ENCODE data around the gene ARHGAP18. TPM values are rescaled to one million over a fixed set of nuclear protein-coding genes. Genes with fewer than 3 reads are reported as not detected.
A peak's percentile ranks its signal among the peaks of the same experiment; 100 is the strongest.

The ARHGAP18 gene
- total RNA-seq, 6 donors from 2014 or later = 30.4 to 56.8 (median 48.9) TPM

- no peak for ATAC-seq (ENCODE audit: low FRiP score in 2 of 2)
- 75 to 80% methylated on average over 4 of the region's 4 CpGs for WGBS, 2 donors
- no peaks in the 10 kb centered on the region for H3K27me3 ChIP-seq
- DNase-seq = no peak
- H3K4me3 ChIP-seq = no peak overlapping the region
- H3K9me3 ChIP-seq = no peaks in the 10 kb centered on the region
- TF ChIP-seq POLR2AphosphoS5 (IDR thresholded peaks at IDR 0.05) (no peak), POLR2A (IDR thresholded peaks at IDR 0.05) (no peak), CTCF (IDR thresholded peaks at IDR 0.05) (no peak), EP300 (IDR thresholded peaks at IDR 0.05) (no peak)
- no peaks in the 10 kb centered on the region for H3K36me3 ChIP-seq
- peaks cover 25 to 29% (median 26%) of the 10 kb centered on the region in 4 donors for H3K4me1 ChIP-seq
- no peak overlapping the region for H3K27ac ChIP-seq
Observed at GRCh38 chr6:129747588-129748112, 37.7 kb upstream of the ARHGAP18 start.

GRCh38 chr6:129744880-129745237, 34.9 kb upstream of the ARHGAP18 start:
- Histone ChIP-seq H3K27me3 (no peaks in the 10 kb centered on the region), H3K9me3 (no peaks in the 10 kb centered on the region), H3K4me1 (peaks cover 18 to 20% (median 19%) of the 10 kb centered on the region in 4 donors), H3K27ac (no peak overlapping the region), H3K36me3 (no peaks in the 10 kb centered on the region), H3K4me3 (no peak overlapping the region)
- 89% methylated on average over 6 of the region's 6 CpGs for WGBS, 2 donors
- no peak for TF ChIP-seq POLR2A (IDR thresholded peaks at IDR 0.05)
- ATAC-seq (ENCODE audit: low FRiP score in 2 of 2) (no peak), DNase-seq (no peak)

GRCh38 chr6:129744201-129744879, 34.4 kb upstream of the ARHGAP18 start:
- Histone ChIP-seq H3K36me3 (no peaks in the 10 kb centered on the region), H3K27ac (no peak overlapping the region), H3K27me3 (no peaks in the 10 kb centered on the region), H3K4me1 (peaks cover 13 to 15% (median 14%) of the 10 kb centered on the region in 4 donors), H3K9me3 (no peaks in the 10 kb centered on the region), H3K4me3 (no peak overlapping the region)
- 53 to 55% methylated on average over 4 of the region's 4 CpGs for WGBS, 2 donors
- ATAC-seq (ENCODE audit: low FRiP score in 2 of 2) (peak in 1 of 2 donors; percentile 57), DNase-seq (no peak)
- no peak for TF ChIP-seq CTCF (IDR thresholded peaks at IDR 0.05)
- TF ChIP-seq EP300 (IDR thresholded peaks at IDR 0.05) = no peak
- no peak for TF ChIP-seq POLR2A (IDR thresholded peaks at IDR 0.05)
- no peak for TF ChIP-seq POLR2AphosphoS5 (IDR thresholded peaks at IDR 0.05)

GRCh38 chr6:129740013-129740412, 30.0 kb upstream of the ARHGAP18 start:
- ATAC-seq (ENCODE audit: low FRiP score in 2 of 2) (no peak), DNase-seq (no peak)
- 30 to 36% methylated on average over 1 of the region's 1 CpG for WGBS, 2 donors
- no peaks in the 10 kb centered on the region for H3K27me3 ChIP-seq
- H3K4me3 ChIP-seq = no peak overlapping the region
- H3K27ac ChIP-seq = no peak overlapping the region
- H3K36me3 ChIP-seq = no peaks in the 10 kb centered on the region
- TF ChIP-seq POLR2A (IDR thresholded peaks at IDR 0.05) (no peak), EP300 (IDR thresholded peaks at IDR 0.05) (no peak), CTCF (IDR thresholded peaks at IDR 0.05) (no peak), POLR2AphosphoS5 (IDR thresholded peaks at IDR 0.05) (no peak)
- no peaks in the 10 kb centered on the region for H3K9me3 ChIP-seq
- no peaks in the 10 kb centered on the region for H3K4me1 ChIP-seq

- ATAC-seq (ENCODE audit: low FRiP score in 2 of 2) (no peak), DNase-seq (no peak)
- Histone ChIP-seq H3K9me3 (no peaks in the 10 kb centered on the region), H3K27ac (no peak overlapping the region), H3K4me1 (peaks cover 0 to 1% (median 0%) of the 10 kb centered on the region in 4 donors), H3K36me3 (no peaks in the 10 kb centered on the region), H3K4me3 (no peak overlapping the region), H3K27me3 (no peaks in the 10 kb centered on the region)
- WGBS, 2 donors = 95 to 99% methylated on average over 2 of the region's 2 CpGs
- TF ChIP-seq POLR2AphosphoS5 (IDR thresholded peaks at IDR 0.05) = no peak
- no peak for TF ChIP-seq POLR2A (IDR thresholded peaks at IDR 0.05)
- TF ChIP-seq CTCF (IDR thresholded peaks at IDR 0.05) = no peak
- TF ChIP-seq EP300 (IDR thresholded peaks at IDR 0.05) = no peak
Observed at GRCh38 chr6:129736105-129736504, 26.1 kb upstream of the ARHGAP18 start.
